DOHH2 (cell line): Measurements from ENCODE around the gene GCSAM.

Experiments
- CTCF ChIP-seq: fragments of 200-600 bp; sonication (generic); IDR thresholded peaks from one replicate; pipeline ENCODE4 v1.5.1; 2014; ENCODE audit warnings: antibody characterized with exemption, mild to moderate bottlenecking, low read depth, low read length; ENCODE audit not compliant: poor library complexity, severe bottlenecking
- EZH2phosphoT487 ChIP-seq: fragments of 200-600 bp; sonication (generic); IDR thresholded peaks from 2 replicates; pipeline ENCODE4 v1.6.1; 2017; ENCODE audit warnings: borderline replicate concordance, mild to moderate bottlenecking, antibody characterized with exemption, low read length, moderate library complexity, mixed read lengths

- no peak for TF ChIP-seq CTCF
- no peak for TF ChIP-seq EZH2phosphoT487
Observed at GRCh38 chr3:112143689-112144088, 10.6 kb upstream of the GCSAM start.
